ENCODE data around the gene RTKN2. TPM values are rescaled to one million over a fixed set of nuclear protein-coding genes. Genes with fewer than 3 reads are reported as not detected.
A peak's percentile ranks its signal among the peaks of the same experiment; 100 is the strongest.

Gene RTKN2
- total and polyA plus RNA-seq, 10 of the 15 experiments (the other 5 are each of a cell fraction or from before 2014, with no cell fraction given): 0.10 TPM; not detected in 9

- TF ChIP-seq BCLAF1 (IDR thresholded peaks at IDR 0.05) (no peak), E2F4 (IDR thresholded peaks at IDR 0.05; ENCODE audit: low read depth, low read length) (no peak), ATF2 (IDR thresholded peaks at IDR 0.05; ENCODE audit: low read length) (peak; percentile 70), ZZZ3 (IDR thresholded peaks at IDR 0.05; ENCODE audit: control insufficient read depth, insufficient read length, low read depth) (no peak), EP300 (IDR thresholded peaks at IDR 0.05; ENCODE audit: borderline replicate concordance in 1 of 2, control insufficient read depth in 1 of 2, low read depth in 2 of 2, low read length in 2 of 2) (peak; percentile 70 to 82; a peak in 3 of 4 replicates)
These were observed 69.1 kb downstream of the RTKN2 start (continued) for GRCh38 chr10:62199584-62199983.

- H3K36me3 ChIP-seq (ENCODE audit: control insufficient read depth in 2 of 2, insufficient read depth in 2 of 2, low read length in 1 of 2): no peaks in the 10 kb centered on the region
- H3K9ac ChIP-seq (ENCODE audit: control insufficient read depth, insufficient read depth, low read length): no peak overlapping the region
- SMC1A ChIA-PET (ENCODE audit: uncharacterized antibody, unreplicated experiment): no interaction called here
- no peak for DNase-seq (ENCODE audit: low read depth, low spot score)
- H3K27me3 ChIP-seq (replicated peaks in 1 of 2; ENCODE audit: control insufficient read depth in 2 of 2, insufficient read depth in 2 of 2, low read length in 1 of 2): no peaks in the 10 kb centered on the region
- RAD21 ChIA-PET (ENCODE audit: unreplicated experiment): no interaction called here
- ATAC-seq: no peak
- no TSS peak for BruUV-seq (replicated peaks)
- no peaks in the 10 kb centered on the region for H3K9me3 ChIP-seq (replicated peaks; ENCODE audit: control insufficient read depth, insufficient read depth, low read length)
- no peaks in the 10 kb centered on the region for H3K79me2 ChIP-seq (ENCODE audit: control insufficient read depth, insufficient read depth, low read length)
- in situ Hi-C loops (cut with MboI): no loop called here
- no peak overlapping the region for H3K27ac ChIP-seq (ENCODE audit: control insufficient read depth, insufficient read depth)
- no peak for FAIRE-seq
- POLR2A ChIA-PET: no interaction called here
- H3K4me2 ChIP-seq (ENCODE audit: control insufficient read depth, insufficient read depth): no peak overlapping the region
- intact Hi-C loops (cut with micrococcal nuclease; ENCODE audit: unreplicated experiment): no loop called here
- no peaks in the 10 kb centered on the region for H4K20me1 ChIP-seq (ENCODE audit: control insufficient read depth, insufficient read depth)
- H2AFZ ChIP-seq (ENCODE audit: control insufficient read depth, low read depth, low read length): no peak overlapping the region
- no peak overlapping the region for H3K4me3 ChIP-seq
- CTCF ChIA-PET: interaction anchor here (0.5 kb wide), 1 partner anchor 158 kb away, joined by 5 read pairs; no protein-coding TSS in a partner anchor
- no peaks in the 10 kb centered on the region for H3K4me1 ChIP-seq (ENCODE audit: control insufficient read depth, insufficient read depth, low read length)
- TF ChIP-seq GATAD2B (conservative IDR thresholded peaks at IDR 0.05; ENCODE audit: low read depth) (no peak), MXI1 (IDR thresholded peaks at IDR 0.05; ENCODE audit: low read depth, low read length) (no peak), EED (IDR thresholded peaks at IDR 0.05; ENCODE audit: low read depth) (no peak), SMAD1 (IDR thresholded peaks at IDR 0.05; ENCODE audit: low read depth, partially characterized antibody) (no peak), E2F4 (IDR thresholded peaks at IDR 0.05; ENCODE audit: low read depth, low read length) (no peak), E2F8 (IDR thresholded peaks at IDR 0.05; ENCODE audit: low read depth, partially characterized antibody) (no peak), IKZF2 (IDR thresholded peaks at IDR 0.05) (no peak)
These were observed 72.1 kb downstream of the RTKN2 start for GRCh38 chr10:62196528-62196927.
